ENCODE measurements around the gene SECTM1. TPM values are rescaled to one million over a fixed set of nuclear protein-coding genes. Genes with fewer than 3 reads are reported as not detected.
"Not testable (repeated sequence)": the region's sequence is repeated elsewhere in the genome, so short reads cannot be mapped to it uniquely, and the experiment has no call there.

Gene SECTM1
- total RNA-seq, 1 donor from 2014 or later, result 2.0 TPM

DNA sequence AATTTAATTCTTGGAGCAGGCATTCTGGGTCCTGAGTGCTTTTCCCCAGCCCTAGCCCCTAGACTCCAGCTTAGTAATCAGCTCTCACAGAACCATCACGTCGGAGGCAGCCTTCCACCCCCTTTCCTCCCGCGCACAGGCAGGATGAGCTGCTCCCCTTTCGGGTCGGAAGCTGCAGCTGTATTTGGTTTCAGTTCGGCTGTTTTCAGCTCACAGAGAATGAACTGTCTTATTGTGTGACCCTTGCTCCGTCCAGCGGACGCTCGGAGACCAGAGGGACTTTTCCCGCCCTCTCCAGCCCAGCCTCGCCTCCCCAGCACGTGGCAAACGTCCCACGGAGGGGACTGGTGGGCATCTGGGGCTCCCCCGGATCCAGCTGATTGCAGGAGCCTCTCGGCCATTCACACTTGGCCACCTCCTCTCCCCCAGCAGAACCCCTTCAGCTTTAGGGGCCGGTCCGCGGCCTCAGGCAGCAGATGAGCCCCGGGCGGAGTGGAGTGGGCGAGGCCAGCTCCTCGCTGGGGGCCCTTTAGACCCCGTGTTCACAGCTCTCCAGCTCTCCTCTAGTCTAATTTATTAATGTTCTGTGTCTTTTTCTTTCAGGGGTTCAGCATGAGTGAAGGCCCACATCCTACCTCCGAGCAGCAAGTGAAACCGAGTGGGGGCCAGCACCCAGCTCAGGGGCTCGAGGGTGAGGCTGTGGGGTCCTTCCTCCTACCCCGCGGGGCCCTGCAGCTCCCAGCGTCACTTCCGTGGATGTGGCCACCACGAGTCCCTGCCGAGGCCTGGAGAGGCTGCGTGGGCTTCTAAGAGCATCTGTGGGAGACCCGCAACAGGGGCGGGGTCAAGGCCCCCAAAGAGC is 37.1 kb upstream of the SECTM1 start:
- DNase-seq (ENCODE audit: low read depth, low spot score), result no peak

DNA sequence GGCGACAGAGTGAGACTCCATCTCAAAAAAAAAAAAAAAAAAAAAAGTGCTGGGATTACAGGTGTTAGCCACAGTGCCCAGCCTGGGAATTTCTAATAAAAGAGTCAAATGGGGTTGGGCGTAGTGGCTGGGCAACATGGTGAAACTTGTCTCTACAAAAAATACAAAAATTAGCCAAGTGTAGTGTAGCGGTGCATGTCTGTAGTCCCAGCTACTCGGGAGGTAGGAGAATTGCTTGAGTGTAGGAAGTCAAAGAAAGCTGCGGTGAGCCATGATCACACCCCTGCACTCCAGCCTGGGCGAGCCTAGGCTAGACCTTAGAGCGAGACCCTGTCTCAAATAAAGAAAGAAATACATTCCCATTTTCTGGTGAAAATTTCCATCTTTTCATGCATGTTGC is 35.6 kb upstream of the SECTM1 start:
- no peak for DNase-seq (ENCODE audit: low read depth, low spot score)

DNA sequence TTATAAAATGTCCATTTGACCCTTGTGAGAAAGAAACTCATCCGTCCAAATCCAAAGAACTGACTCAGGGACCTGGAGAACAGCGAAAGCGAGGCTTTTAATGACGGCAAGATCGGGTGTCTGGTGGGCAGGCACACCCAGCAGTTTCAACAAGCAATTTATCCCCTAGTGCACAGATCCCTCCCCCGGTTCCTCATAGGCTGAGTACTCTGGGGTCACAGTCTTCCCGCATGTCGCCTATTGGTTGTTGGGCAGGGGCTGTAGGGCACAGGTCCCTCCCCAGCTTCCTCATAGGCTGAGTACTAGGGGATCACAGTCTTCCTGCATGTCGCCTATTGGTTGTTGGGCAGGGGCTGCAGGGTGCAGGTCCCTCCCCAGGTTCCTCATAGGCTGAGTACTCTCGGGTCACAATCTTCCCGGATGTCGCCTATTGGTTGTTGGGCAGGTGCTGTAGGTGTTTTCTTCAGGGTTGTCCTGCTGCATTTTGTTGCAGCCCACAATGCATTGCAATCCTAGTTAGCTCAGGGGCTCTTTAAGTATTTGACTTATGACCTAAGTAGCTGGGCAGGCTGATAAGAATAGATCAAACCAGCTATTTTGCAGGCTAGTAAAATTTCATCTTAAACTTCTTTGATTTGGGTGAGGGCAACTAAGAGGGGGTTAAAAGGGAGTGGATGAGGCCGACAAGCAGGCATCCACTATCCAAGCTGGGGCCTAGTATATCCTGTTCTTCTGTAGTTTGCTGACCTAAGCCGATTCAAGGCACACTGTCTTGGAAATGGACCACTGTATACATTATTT is 34.4 kb upstream of the SECTM1 start:
- no peak for DNase-seq (ENCODE audit: low read depth, low spot score)

DNA sequence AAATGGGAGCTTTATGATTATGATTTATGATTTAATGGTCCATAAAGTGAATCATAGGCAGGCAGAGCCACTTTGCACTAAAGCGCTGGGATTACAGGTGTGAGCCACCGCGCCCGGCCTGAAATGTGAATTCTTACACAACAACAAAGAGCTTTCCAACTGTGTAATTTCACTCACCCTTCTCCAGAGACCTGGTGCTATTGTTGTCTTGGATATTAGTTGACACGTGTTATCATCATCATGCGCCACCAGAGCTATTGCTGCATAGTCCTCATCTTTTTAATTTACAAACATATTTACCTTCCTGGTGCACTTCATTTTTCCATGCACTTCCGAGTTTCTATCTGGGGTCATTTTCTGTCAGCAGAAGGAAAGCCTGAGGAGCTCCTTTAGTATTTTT is 33.2 kb upstream of the SECTM1 start:
- DNase-seq (ENCODE audit: low read depth, low spot score), result no peak

DNA sequence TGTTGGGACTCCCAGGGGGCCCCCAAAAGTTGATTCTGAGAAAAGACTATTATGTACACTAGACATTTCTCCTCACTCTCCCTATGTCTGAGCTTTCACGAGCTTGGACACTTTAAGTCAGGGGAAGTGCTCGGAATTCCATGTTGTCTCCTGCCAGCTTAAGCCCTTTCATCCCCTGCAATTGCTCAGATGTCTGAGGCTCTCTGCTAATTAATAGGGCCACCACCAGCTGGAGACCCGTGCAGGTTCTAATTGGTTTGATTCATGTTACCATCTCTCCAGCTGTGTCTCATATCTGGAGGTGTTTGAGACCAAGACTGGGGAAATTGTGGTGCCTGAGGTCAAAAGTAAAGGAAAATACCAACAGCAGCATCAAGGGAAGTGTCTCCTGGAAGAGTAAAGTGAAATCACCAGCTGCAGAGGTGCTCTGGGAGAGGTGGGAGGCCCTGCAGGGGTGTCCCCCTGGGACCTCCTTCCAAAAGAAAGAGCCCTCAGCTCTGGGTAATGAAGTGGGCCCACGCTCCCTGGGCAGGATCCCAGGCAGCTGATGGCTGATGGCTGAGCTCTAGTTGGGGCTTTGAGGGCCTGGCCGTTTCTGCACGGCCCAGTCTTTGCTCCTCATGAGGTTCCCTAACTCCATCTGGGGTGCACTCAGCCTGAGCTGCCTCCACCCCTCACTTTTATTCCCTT is 32.2 kb upstream of the SECTM1 start:
- DNase-seq (ENCODE audit: low read depth, low spot score), result no peak

DNA sequence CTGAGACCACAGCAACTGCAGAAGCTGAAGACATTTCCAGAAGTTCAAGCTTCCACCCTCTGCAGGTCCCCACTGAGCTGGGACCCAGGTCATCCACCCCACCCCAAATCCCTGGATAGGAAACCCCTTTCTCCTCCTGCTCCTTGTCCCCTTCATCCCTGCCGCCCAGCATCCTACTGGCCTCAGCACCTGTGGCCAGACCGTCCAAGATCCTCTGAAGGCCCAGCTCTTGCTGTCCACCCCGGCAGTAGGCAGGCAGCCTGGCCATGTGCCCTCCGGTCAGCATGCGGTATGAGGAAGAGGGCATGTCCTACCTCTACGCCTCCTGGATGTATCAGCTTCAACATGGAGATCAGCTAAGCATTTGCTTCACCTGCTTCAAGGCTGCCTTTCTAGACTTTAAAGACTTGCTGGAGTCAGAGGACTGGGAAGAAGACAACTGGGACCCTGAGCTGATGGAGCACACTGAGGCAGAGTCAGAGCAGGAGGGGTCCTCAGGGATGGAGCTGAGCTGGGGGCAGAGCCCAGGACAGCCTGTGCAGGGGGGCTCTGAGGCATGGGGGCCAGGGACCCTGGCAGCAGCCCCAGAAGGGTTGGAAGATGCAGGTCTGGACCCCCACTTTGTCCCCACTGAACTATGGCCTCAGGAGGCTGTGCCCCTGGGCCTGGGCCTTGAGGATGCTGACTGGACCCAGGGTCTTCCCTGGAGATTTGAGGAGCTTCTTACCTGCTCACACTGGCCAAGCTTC is 28.5 kb upstream of the SECTM1 start:
- DNase-seq (ENCODE audit: low read depth, low spot score), result no peak

DNA sequence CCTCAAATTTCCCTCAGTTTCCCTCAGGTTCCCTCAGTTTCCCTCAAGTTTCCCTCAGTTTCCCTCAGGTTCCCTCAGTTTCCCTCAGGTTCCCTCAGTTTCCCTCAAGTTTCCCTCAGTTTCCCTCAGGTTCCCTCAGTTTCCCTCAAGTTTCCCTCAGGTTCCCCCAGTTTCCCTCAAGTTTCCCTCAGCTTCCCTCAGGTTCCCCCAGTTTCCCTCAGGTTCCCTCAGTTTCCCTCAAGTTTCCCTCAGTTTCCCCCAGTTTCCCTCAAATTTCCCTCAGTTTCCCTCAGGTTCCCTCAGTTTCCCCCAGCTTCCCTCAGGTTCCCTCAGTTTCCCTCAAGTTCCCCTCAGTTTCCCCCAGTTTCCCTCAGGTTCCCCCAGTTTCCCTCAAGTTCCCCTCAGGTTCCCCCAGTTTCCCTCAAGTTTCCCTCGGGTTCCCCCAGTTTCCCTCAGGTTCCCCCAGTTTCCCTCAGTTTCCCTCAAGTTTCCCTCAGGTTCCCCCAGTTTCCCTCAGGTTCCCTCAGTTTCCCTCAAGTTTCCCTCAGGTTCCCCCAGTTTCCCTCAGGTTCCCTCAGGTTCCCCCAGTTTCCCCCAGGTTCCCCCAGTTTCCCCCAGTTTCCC is 26.0 kb upstream of the SECTM1 start:
- not testable (repeated sequence) for DNase-seq (ENCODE audit: low read depth, low spot score)

DNA sequence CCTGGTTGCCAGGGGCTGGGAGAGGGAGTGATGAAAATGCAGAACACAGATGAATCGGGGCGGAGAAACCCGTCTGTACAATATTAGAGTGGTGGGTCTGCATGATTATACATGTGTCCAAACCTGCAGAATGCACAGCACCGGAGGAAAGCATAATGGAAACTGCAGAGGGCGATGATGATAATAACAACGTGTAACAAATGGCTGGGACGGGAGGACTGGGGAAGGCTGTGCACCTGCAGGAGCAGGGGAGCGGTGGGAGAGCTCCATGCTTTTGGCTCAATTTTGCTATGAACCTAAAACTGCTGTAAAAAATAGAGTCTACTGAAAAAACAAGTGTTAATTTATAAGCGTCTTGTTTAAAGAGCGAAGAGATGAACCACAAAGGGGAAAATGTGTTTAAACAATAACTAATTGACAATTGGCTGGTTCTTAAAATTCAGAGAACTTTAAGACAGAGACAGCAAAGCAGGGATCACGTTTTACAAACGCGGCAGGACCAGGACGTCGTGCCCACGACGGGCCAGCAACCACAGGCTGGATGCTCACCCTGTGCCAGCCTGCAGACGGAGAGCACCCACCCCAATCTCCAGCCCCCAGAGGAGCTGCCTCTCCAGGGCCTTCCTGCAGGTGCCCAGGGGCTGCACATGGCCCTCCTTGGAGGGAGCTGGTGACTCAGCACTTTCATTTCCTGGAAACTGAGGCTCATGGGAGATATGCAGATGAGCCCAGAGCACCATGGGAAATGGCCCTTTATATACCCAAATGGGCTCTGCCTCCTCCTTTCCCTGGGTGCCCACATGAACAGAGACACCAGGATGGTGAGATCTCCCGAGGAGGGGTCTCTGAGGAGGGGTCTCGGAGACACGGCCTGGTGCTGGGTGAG is 25.1 kb upstream of the SECTM1 start, which contains the start of gene TEX19:
TSS of gene TEX19 (plus strand) at position 783 of the 886 bp plus-strand sequence. CDS start 2,904 bp downstream, outside the sequence.
- DNase-seq (ENCODE audit: low read depth, low spot score), result no peak

DNA sequence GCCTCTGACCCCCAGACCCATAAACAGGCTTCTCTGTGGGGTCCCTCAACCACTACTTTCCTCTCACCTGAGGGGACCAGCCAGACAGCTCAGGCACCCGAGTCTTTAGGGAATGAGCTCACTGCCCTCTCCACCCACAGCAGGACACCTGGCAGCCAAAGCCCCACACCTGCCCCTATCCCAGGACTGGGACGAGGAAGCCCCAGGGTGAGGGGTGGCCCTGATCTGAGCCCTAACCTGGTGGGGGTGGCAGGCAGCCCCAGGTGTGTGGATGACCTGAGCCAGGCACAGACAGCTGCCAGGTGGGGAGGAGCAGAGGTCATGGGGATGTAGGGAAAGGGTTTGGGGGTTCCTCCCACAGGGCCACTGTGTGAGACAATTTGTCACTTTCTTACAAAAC is 23.8 kb upstream of the SECTM1 start:
- DNase-seq (ENCODE audit: low read depth, low spot score), result no peak

DNA sequence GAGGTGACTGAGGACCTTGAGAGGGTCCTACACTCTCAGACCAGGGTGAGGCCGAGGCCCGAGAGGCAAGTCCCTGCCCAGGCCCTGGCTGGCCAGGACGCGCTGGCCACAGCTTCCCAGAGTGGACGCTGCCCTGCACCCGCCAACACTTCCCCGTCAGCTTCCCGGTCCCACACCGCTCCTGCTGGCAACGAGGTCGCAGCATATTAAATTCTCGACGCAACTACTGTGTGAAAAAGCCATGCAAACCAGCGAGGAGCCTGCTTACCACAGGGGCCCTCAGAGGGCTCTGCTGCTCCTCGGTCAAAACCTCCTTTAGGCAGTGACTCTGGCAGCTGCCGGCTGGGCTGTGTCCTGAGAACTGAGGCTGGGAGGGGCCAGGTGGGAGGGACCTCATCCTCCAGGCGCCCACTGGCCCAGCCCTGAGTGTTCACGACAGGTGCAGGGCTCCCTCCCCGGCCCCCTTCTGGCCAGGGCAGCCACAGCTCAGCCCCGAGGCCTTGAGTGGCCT is 23.3 kb upstream of the SECTM1 start:
- no peak for DNase-seq (ENCODE audit: low read depth, low spot score)

DNA sequence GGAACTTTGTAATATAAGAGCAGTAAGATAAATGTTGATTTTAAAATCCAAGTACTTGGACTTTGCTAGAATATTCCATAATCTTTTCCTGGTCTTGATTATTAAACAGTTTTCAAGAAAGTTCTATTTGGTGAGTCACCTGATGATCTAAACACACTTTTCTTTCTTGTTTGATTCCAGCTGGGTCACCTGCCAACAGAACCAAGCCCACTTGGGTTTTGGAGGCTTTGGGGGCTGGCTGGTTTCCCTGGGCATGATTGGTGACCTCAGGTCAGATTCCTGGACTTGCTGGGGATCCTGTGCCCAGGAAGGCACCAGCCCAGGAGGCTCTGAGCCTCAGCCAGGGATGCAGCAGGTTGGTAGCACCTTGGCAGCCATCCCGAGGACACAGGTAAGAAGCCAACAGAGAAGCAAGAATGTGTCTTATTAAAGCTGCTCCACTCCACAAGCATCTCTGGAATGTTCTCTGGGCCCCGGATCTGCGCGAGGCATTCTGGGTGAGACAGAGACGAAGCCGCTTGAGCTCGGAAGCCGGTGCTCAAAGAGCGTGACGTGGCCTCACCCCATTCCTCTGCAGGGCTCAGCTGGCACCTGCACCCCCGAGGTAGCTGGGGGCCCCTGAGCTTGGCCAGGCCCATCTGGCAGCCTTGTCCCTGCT is 22.3 kb upstream of the SECTM1 start:
- DNase-seq (ENCODE audit: low read depth, low spot score), result no peak

DNA sequence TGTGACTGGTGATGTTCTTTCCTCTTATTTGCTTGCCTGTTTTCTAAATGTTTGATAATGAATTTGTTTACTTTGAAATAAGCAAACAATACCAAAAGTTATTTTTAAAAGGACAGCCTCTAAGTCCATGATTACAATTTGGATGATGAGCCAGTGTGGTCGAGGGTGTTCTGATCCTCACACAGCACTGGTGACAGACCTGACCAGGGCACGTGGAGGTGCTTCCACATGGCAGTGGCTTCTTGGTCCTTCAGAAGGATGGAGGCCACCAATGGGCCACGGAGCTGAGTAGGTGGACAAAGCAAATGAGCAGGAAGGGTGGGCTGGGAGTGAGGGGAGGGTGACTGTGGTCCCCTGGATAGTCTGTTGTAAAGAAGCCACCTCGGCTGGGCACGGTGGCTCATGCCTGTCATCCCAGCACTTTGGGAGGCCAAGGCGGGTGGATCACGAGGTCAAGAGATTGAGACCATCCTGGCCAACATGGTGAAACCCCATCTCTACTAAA is 21.3 kb upstream of the SECTM1 start:
- no peak for DNase-seq (ENCODE audit: low read depth, low spot score)

DNA sequence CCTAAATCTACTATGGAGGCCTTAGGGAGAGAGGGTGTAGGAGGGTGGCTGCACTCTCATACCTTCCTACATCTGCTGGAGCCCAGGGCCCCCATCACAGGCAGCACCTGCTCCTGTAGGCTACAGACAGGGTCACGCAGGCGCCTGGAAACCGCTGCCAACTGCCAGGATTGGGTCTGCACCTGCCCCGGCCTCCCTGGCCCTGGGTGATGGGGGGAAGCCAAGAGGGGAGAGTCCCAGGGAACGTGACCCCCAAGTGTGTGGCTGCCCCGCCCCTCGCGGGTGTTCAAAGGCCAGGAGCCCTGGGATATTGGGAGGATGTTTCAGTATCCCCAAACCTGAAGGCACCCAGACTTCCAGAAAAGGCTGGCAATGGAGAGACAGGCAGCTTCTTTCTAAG is 19.9 kb upstream of the SECTM1 start:
- DNase-seq (ENCODE audit: low read depth, low spot score), result no peak

DNA sequence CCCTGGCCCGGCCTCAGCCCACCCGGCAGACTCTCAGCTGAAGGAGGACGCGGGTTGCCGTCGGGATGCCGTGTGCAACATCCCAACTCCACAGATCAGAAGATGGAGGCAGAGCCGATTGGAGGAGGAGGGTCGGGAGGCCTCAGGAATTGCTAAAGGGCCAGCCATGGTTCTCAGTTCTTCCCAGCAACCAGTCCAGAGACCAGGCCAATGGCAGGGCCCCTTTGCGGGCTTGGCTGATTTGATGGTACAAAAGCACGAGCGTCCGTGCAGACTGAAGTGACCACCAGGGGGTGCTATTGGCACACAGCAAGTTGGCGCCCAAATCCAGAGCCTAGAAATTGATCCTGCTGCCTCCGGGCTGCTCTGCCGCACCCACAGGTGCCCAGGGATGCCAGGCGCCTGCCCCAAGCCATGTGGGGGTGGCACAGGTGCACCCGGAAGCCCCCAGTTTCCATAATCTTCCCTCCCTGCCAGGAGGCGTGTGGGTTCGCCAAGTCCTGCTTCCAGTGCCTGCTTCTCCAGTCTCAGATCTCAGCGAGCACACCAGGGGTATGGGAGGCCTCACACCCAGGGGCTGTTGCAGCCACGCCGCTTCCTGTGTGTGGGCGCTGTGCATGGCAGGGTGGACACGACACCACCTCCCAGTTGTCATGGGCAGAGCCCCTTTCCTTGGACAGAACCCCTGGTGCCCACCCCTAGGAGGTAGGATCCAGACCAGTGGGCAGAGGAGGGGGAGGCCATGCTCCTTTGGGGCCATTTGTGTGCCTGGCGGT is 18.3 kb upstream of the SECTM1 start:
- peak; percentile 66 for DNase-seq (ENCODE audit: low read depth, low spot score)

DNA sequence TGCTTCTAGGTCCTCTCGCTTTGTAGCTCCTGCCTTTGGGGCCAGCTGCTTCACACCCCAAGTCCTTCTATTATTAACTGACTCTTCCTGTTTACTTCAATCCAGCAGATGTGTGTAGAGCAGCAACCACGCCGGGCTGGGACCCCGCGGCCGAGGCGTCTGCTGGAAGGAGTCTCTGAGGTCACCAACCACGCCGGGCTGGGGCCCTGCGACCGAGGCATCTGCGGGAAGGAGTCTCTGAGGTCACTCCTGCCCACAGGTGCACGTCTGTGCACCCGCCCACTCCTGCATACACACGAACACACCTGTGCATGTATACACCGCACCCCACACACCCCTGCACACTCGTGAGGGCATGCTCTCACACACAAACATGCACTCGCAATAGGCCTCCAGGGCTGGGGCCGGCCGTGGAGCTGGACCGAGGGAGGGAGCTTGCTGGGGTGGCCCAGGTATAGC is 17.7 kb upstream of the SECTM1 start:
- no peak for DNase-seq (ENCODE audit: low read depth, low spot score)

DNA sequence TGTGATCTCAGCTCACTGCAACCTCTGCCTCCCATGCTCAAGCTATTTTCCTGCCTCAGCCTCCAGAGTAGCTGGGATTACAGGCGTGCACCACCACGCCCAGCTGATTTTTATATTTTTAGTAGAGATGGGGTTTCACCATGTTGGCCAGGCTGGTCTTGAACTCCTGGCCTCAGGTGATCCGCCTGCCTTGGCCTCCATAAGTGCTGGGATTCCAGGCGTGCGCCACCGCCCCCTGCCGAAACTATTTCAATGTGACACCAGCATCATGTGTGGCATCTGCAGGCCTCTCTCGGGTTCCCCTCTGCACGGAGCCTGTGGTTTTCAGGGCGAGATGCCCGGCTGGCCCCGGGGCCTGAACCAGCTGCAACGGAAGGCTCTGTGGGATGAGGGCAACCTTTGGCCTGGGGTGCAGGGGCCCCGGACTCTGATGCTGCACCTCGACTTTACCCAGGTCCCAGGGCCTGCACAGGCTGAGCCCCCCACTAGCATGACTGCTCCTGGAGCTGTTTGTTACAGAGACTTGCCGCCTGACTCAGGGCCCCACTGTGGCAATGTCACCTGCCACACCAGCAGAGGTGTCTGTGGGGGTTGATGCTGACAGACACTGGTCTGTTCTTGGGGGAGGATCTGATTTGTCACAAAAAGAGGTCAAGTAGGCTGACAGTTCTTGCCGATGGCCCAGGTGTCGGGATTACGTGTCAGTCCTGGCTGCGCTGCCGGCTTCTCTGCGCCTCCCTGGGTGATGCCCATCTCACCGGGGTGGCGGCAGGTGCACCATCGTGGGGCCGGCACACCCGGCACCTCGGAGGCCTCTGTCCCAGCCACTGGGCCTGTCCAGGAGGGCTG is 16.8 kb upstream of the SECTM1 start:
- DNase-seq (ENCODE audit: low read depth, low spot score), result no peak

DNA sequence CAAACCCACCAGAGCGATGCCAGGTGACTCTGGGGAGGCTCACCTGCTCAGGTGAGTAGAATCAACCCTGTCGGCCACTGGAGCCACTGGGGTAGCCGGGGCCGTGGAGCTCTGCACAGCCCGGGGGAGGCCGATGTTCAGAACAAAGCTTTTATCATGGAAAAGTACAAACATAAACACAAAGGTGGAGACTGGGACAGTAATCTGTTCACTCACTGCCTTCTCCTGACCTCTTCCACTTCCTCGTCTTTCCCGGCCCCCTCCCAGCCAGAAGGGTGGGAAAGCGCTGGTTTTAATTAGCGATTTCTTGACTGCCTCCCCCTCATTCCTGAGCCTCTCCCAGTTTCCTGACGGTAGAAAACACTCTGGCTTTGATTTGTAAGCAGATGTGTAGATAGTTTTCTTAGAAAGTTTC is 15.7 kb upstream of the SECTM1 start:
- no peak for DNase-seq (ENCODE audit: low read depth, low spot score)

All from pulmonary artery endothelial cell (primary cell).